HG03575 (cell line): ENCODE measurements around the gene PTGR3.

Experiments used
- ATAC-seq: cut with Tn5 transposase; IDR thresholded peaks from one replicate; pipeline ENCODE4 v1.9.1; 2021; ENCODE audit not compliant: unreplicated experiment, insufficient number of reproducible peaks, low FRiP score; ENCODE audit errors: extremely low read depth

Gene PTGR3

GRCh38 chr18:75218065-75218923, 9.4 kb upstream of the PTGR3 start:
- ATAC-seq: no peak

- no peak for ATAC-seq
These were observed 8.2 kb upstream of the PTGR3 start for GRCh38 chr18:75216911-75217689.

DNA sequence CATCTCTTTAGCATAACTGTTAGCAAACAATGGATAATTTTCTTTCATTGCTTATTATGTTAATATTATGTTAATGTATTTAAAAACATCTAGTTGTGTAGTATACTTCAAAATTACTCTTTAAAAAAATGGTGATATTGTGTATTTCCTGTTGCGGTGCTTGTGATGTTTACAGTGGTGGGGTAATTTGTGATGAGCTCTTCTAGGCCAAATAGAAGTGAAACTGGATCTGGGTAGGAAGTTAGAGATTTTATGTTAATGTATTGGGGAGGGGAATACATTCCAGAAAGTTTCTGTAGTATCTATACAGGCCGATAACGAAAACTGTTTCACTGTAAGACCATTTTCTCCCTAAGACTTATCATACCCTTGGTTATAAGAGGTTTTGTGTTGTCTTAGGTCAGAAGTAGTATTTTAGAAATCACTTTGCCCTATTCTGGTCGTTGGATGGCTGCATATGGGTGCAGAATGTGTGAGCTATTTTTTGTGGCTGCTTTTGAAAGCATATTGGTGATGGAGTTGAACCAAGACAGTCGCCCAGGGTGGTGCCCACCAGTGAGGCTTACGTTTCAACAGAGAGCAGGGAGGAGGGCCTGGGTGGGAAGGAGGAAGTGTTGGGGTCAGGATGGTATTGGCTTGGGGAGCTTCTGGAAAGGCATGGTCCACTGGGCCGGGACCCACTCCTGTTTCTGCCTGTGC, 7.4 kb upstream of the PTGR3 start:
- no peak for ATAC-seq

DNA sequence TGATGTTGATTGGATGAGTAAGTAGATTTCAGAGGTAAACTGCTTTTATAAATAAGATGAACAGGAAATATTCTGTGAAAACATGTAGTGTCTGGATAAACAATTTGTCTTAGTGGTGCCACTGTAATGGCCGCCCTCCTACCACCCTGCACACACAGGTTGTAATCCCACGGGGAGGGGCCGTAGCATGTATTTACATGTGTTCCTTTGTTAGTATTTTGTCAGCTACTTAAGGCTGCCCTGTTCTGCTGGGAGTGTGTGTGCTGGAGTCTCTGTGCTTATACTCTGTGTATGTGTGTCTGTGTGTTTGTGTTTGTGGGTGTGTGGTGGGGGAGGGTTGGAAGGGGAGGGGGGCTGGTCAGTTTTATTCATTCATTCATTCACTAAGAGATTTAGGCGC, 6.7 kb upstream of the PTGR3 start:
- no peak for ATAC-seq

- ATAC-seq: no peak
These were observed 6.0 kb upstream of the PTGR3 start for GRCh38 chr18:75214766-75215510.

GRCh38 chr18:75214332-75214690, 5.4 kb upstream of the PTGR3 start:
- no peak for ATAC-seq

GRCh38 chr18:75213611-75214331, 4.8 kb upstream of the PTGR3 start:
- no peak for ATAC-seq

GRCh38 chr18:75212751-75213090, 3.8 kb upstream of the PTGR3 start:
- no peak for ATAC-seq

DNA sequence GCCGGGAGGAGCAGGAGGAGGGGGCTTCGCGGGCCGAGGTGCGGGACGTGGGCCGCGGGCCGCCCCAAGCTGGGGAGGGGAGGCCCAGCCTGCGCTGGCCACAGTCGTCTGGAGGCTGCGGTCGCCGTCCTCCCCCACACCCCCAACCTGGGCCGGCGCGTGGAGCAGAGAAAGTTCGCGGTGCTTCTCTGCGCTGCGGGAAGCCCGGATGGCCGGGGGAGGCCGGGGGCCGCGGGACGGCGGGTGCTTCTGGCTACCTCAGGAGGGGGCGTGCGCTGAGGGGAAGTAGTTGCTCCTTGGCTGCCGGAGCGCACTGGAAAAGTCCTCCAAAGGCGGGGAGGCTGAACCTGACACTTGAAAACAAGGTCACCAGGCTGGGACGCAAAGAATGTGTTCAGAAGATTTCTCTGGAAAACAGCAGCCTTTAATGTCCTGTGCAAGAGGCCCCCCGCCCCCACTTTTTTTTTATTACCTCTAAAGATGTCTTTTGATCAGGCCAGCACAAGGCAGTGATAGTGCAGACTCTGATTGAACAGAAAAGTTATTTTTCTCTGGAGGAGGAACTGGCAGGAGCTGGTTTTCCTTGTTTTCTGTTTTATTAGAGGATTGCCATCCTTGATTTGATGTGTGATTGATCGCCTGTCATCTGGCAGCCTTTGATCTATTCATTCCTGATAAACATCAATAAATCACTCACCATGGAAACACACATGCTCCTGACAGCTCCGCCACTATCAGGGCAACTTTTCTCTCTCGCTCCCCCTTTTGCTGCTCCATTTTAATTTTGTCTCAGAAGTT, 3.2 kb upstream of the PTGR3 start:
- no peak for ATAC-seq

DNA sequence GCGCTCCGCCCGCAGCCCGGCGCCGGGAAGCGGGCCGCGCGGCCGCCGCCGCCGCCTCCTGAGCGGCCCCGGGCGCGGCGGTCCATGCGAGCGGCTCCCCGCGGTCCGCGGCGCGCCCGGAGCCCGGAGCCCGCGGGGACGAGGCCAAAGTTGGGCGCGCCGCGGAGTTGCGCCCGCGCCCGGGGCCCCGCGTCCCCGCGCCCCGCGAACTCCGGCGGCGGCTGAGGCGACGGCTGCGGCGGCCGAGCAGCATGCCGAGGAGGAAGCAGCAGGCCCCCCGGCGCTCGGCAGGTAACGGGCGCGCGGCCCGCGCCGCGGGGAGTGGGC, 2.6 kb upstream of the PTGR3 start:
- no peak for ATAC-seq

DNA sequence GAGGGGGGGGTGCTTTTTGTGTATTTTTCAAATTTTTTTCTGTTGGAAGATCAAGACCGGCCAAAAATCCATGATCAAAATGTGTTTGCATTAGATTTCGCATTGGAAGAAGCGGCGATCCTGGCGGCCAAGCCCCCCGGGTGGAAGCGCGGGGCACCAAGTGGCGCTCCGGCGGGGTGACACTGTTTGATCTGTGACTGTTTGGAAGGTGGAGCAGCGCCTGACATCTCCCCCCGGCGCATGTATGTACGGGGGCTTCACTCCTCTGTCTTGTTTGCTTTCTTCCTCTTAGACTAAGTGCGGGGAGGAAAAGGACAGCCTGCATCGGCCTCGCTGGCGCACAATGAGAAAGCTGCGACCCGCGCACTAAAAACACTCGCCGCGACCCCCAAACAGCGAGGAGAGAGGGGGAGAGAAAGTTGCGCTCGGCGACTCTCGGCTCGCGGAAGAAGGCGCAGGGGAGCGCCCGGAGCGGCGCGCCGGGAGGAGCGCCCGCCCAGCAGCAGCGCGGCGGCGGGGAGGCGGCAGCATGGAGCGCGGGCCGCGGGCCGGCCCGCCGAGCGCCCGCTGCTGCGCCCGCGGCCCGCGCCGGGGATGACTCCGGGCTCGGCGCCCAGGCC, 2.2 kb upstream of the PTGR3 start:
- no peak for ATAC-seq

GRCh38 chr18:75210274-75211001, 1.5 kb upstream of the PTGR3 start, which contains the start of gene TSHZ1:
Gene TSHZ1 (plus strand): TSS chr18:75210797. CDS start chr18:75211877, 1,080 bp downstream.
- ATAC-seq: peak; percentile 56

DNA sequence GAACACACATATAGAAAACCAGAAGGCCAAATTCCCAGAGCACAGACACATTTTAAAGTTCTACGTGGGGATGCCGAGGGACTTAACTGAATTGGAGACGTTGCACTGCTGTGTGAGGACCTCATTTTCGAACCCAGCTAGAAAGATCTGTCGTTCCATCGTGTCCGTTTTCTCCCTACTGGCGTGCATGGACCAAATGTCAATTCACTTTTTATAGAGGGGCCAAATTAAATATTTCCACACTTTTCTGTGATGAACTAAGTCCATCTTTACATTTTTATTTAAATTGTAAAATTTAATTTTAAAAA, 966 bp upstream of the PTGR3 start:
- no peak for ATAC-seq

- no peak for ATAC-seq
These were observed 157 bp downstream of the PTGR3 start for GRCh38 chr18:75208836-75209128.

GRCh38 chr18:75208155-75208835, 644 bp downstream of the PTGR3 start:
- no peak for ATAC-seq

DNA sequence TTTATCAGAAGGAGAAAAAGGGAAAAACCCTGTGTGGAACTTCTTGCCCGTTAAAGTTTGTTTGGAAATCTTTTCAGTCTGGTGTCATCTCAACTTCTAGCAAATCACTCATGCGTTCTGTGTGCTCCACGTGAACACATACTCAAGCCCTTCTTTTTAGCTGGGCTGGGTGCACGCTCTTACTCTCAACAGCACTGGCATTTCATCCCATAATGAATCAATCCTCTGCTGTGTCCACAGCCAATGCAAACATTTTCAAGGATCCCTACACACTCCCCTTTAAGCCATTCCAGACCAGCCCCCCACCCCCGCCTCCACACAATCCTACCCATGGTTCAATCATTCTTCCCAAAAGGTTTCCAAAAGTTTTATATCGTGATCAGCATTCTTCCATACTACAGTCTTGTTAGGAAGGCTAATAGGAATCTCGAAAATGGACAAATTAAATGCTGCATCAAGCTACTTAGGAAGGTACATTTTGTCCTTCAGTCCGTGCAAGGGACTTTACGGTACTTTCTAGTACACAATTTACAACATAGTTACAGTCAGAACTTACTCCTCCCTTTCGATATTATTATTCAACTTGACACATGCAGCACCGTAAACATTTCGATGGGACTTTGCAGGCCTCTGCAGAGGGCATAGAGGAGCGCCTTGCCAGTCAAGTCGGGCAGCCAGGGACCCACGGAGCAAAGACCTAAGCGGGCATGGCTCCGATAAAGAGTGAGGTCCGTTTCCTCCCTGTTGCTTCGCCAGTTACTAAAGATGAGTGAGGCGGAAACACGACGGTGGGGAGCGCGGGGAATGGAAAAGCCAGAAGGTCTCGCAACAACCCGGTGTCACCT, 1.4 kb downstream of the PTGR3 start:
- no peak for ATAC-seq
